Neural crest cell (in vitro differentiated cells): ENCODE data around the gene EPN2. TPM values are rescaled to one million over a fixed set of nuclear protein-coding genes. Genes with fewer than 3 reads are reported as not detected.

Experiments
- DNase-seq: peaks from one replicate; pipeline ENCODE4 v3.0.0; 2021; ENCODE audit warnings: low read depth, mixed read lengths, low spot score
- H3K27ac Mint-ChIP-seq: one replicate; pipeline ENCODE4 v1.8.0; 2021; ENCODE audit warnings: mild to moderate bottlenecking, mixed read lengths; ENCODE audit not compliant: unreplicated experiment
- H3K27me3 Mint-ChIP-seq: 2 replicates; pipeline ENCODE4 v1.8.0; 2021; ENCODE audit warnings: low read depth, mild to moderate bottlenecking, mixed read lengths
- H3K36me3 Mint-ChIP-seq: 2 replicates; pipeline ENCODE4 v1.8.0; 2021; ENCODE audit warnings: low read depth, mild to moderate bottlenecking, mixed read lengths
- H3K4me1 Mint-ChIP-seq: 2 replicates; pipeline ENCODE4 v1.8.0; 2021; ENCODE audit warnings: mixed read lengths
- H3K4me3 Mint-ChIP-seq: one replicate; pipeline ENCODE4 v1.8.0; 2021; ENCODE audit warnings: mild to moderate bottlenecking, mixed read lengths
- H3K9me3 Mint-ChIP-seq: 2 replicates; pipeline ENCODE4 v1.8.0; 2021; ENCODE audit warnings: mixed read lengths
- CTCF ChIP-seq: fragments of 200-600 bp; sonication (generic); conservative IDR thresholded peaks from 2 replicates; pipeline ENCODE4 v1.5.0; 2021; ENCODE audit warnings: antibody characterized with exemption, mild to moderate bottlenecking
- total RNA-seq: library from RNA; stranded (reverse); gene quantifications from 2 replicates; pipeline ENCODE4 v1.2.1, GENCODE V29; 2021

EPN2 gene
- total RNA-seq, 1 donor from 2014 or later, result 45.5 TPM

GRCh38 chr17:19317359-19318095, 80.4 kb downstream of the EPN2 start:
- peak; percentile 84 for DNase-seq
- TF ChIP-seq CTCF, result no peak
- Mint-ChIP-seq H3K27me3 (no peaks in the 10 kb centered on the region), H3K9me3 (no peaks in the 10 kb centered on the region), H3K4me1 (peaks cover 42% of the 10 kb centered on the region), H3K27ac (peak overlapping the region; percentile 91), H3K36me3 (peaks cover 9% of the 10 kb centered on the region), H3K4me3 (peak overlapping the region; percentile 74)

- peaks cover 42% of the 10 kb centered on the region for H3K4me1 Mint-ChIP-seq
- TF ChIP-seq CTCF, result no peak
- peak overlapping the region; percentile 27 for H3K27ac Mint-ChIP-seq
- no peaks in the 10 kb centered on the region for H3K9me3 Mint-ChIP-seq
- no peak for DNase-seq
- peaks cover 17% of the 10 kb centered on the region for H3K36me3 Mint-ChIP-seq
- no peaks in the 10 kb centered on the region for H3K27me3 Mint-ChIP-seq
- H3K4me3 Mint-ChIP-seq, result no peak overlapping the region
These were observed 81.4 kb downstream of the EPN2 start for GRCh38 chr17:19318611-19319010.

- peak overlapping the region; percentile 71 for H3K27ac Mint-ChIP-seq
These were observed 82.8 kb downstream of the EPN2 start for GRCh38 chr17:19319771-19320505.

GRCh38 chr17:19320876-19321275, 83.7 kb downstream of the EPN2 start:
- Mint-ChIP-seq H3K27ac (no peak overlapping the region), H3K27me3 (no peaks in the 10 kb centered on the region), H3K36me3 (peaks cover 27% of the 10 kb centered on the region), H3K4me1 (peaks cover 34% of the 10 kb centered on the region), H3K4me3 (no peak overlapping the region), H3K9me3 (peaks cover 6% of the 10 kb centered on the region)
- no peak for TF ChIP-seq CTCF
- DNase-seq, result no peak

More at GRCh38 chr17:19319771-19320505, 82.8 kb downstream of the EPN2 start:
- Mint-ChIP-seq H3K27me3 (no peaks in the 10 kb centered on the region), H3K9me3 (peaks cover under 1% of the 10 kb centered on the region), H3K4me1 (peaks cover 39% of the 10 kb centered on the region), H3K4me3 (no peak overlapping the region), H3K36me3 (peaks cover 21% of the 10 kb centered on the region)
- DNase-seq, result no peak
- no peak for TF ChIP-seq CTCF

- H3K27ac Mint-ChIP-seq, result peak overlapping the region; percentile 81
- peaks cover 27% of the 10 kb centered on the region for H3K4me1 Mint-ChIP-seq
- peak; percentile 38 for TF ChIP-seq CTCF
- peaks cover 6% of the 10 kb centered on the region for H3K9me3 Mint-ChIP-seq
- H3K36me3 Mint-ChIP-seq, result peaks cover 28% of the 10 kb centered on the region
- no peaks in the 10 kb centered on the region for H3K27me3 Mint-ChIP-seq
- no peak for DNase-seq
- H3K4me3 Mint-ChIP-seq, result no peak overlapping the region
These were observed 84.4 kb downstream of the EPN2 start for GRCh38 chr17:19321481-19322128.
